Osteoblast (primary cell): ENCODE results near the gene CTBP2. TPM values are rescaled to one million over a fixed set of nuclear protein-coding genes. Genes with fewer than 3 reads are reported as not detected.

Source experiments
- DNase-seq: peaks from one replicate; pipeline ENCODE4 v3.0.0; 2011; ENCODE audit warnings: low spot score, mixed read lengths; ENCODE audit not compliant: insufficient read length; ENCODE audit errors: missing footprints
- H2AFZ ChIP-seq: 2 replicates; pipeline ENCODE4 v1.6.0; 2011; ENCODE audit warnings: mild to moderate bottlenecking, low read length
- H3K27ac ChIP-seq: 2 replicates; pipeline ENCODE4 v1.5.1; 2011; ENCODE audit warnings: mild to moderate bottlenecking, low read depth, low read length, moderate library complexity
- H3K27me3 ChIP-seq: 2 replicates; pipeline ENCODE4 v1.6.0; 2012; ENCODE audit warnings: mild to moderate bottlenecking, control low read depth, inconsistent platforms, low read length, moderate library complexity; ENCODE audit not compliant: insufficient read depth
- H3K36me3 ChIP-seq: 2 replicates; pipeline ENCODE4 v1.5.1; 2011; ENCODE audit warnings: mild to moderate bottlenecking, low read length, control low read depth, moderate library complexity; ENCODE audit not compliant: insufficient read depth
- H3K4me1 ChIP-seq: 2 replicates; pipeline ENCODE4 v1.5.1; 2011; ENCODE audit warnings: mild to moderate bottlenecking, low read length, control low read depth, moderate library complexity; ENCODE audit not compliant: insufficient read depth
- H3K4me2 ChIP-seq: 2 replicates; pipeline ENCODE4 v1.6.0; 2011; ENCODE audit warnings: mild to moderate bottlenecking, low read length; ENCODE audit not compliant: insufficient read depth
- H3K4me3 ChIP-seq: fragments of 200-600 bp; sonication (generic); 3 replicates; pipeline ENCODE4 v1.5.1; 2012; ENCODE audit warnings: mild to moderate bottlenecking, low read length, inconsistent platforms; ENCODE audit not compliant: insufficient read depth
- H3K79me2 ChIP-seq: 2 replicates; pipeline ENCODE4 v1.6.0; 2012; ENCODE audit warnings: mild to moderate bottlenecking, low read length, control low read depth, inconsistent platforms; ENCODE audit not compliant: insufficient read depth
- H3K9me3 ChIP-seq: 2 replicates; pipeline ENCODE4 v1.5.1; 2011; ENCODE audit warnings: low read depth, low read length, control low read depth
- H4K20me1 ChIP-seq: 2 replicates; pipeline ENCODE4 v1.6.0; 2012; ENCODE audit warnings: mild to moderate bottlenecking, low read length, control low read depth; ENCODE audit not compliant: insufficient read depth
- total RNA-seq: library from RNA; depleted of rRNA; stranded (reverse); fragments of >200 nt; gene quantifications from 2 replicates; pipeline ENCODE4 v1.2.3, GENCODE V29; 2012
- TF ChIP-seq, protein P1 (sequence below): IDR thresholded peaks from 2 replicates; pipeline ENCODE4 v1.5.1; 2011; ENCODE audit warnings: mild to moderate bottlenecking, low read depth, low read length, moderate library complexity; ENCODE audit errors: extremely low read depth

The CTBP2 gene
- total RNA-seq, 1 donor, result 65.9 TPM

DNA sequence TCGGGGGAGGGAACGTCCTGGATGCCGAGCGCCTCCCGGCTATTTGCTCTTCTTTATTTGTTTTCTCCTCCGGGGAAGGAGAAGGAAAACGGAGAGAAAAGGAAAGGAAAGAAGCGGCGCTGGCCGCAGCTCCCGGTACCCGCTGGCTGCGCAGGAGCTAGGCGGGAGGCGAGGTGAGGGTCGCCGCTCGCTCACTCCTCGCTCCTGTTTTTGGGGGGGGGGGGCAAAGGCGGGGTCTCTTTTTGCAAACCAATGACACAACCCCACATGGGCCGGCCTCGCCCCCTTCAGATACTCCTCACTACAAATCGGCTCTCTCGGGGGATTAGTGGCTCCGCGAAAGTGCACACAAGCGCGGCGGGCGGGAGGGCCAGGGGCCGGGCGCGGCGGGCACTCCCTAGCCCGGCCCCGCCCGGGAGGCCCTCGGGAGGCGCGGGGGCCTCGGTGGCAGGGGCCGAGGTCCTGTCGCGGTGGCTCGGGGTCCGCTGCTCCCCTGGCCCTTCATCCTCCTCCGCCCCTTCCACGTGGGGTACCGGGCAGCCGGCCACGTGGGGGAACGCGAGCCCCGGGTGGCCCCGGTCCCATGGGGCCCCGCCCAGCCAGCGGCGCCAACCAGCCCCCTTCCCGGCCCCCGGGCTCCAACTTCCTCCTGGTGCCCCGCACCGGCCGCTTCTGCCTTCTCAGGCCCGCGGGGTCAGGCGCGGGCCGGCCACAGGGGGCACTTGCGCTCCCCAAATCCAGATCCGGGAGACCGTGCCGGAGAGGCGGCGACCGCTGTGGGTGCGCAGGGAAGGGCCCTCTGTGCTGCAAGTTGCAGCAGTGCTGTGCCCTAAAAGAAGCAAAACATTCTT is 718 bp upstream of the CTBP2 start:
- H3K36me3 ChIP-seq, result no peaks in the 10 kb centered on the region
- no peaks in the 10 kb centered on the region for H3K9me3 ChIP-seq

GRCh38 chr10:125159486-125159931 is 854 bp downstream of the CTBP2 start:
- no peaks in the 10 kb centered on the region for H3K27me3 ChIP-seq
- H4K20me1 ChIP-seq, result peaks cover 12% of the 10 kb centered on the region
- peak overlapping the region; percentile 80 for H3K4me3 ChIP-seq
- peaks cover 45% of the 10 kb centered on the region for H3K79me2 ChIP-seq
- H3K9me3 ChIP-seq, result no peaks in the 10 kb centered on the region
- H3K36me3 ChIP-seq, result no peaks in the 10 kb centered on the region
- peak; percentile 92 for DNase-seq
- TF ChIP-seq, protein P1, sequence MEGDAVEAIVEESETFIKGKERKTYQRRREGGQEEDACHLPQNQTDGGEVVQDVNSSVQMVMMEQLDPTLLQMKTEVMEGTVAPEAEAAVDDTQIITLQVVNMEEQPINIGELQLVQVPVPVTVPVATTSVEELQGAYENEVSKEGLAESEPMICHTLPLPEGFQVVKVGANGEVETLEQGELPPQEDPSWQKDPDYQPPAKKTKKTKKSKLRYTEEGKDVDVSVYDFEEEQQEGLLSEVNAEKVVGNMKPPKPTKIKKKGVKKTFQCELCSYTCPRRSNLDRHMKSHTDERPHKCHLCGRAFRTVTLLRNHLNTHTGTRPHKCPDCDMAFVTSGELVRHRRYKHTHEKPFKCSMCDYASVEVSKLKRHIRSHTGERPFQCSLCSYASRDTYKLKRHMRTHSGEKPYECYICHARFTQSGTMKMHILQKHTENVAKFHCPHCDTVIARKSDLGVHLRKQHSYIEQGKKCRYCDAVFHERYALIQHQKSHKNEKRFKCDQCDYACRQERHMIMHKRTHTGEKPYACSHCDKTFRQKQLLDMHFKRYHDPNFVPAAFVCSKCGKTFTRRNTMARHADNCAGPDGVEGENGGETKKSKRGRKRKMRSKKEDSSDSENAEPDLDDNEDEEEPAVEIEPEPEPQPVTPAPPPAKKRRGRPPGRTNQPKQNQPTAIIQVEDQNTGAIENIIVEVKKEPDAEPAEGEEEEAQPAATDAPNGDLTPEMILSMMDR, result no peak
- peak overlapping the region; percentile 23 for H3K4me2 ChIP-seq
- peak overlapping the region; percentile 56 for H3K27ac ChIP-seq
- H3K4me1 ChIP-seq, result peaks cover 29% of the 10 kb centered on the region
- no peak overlapping the region for H2AFZ ChIP-seq

More for the DNA sequence above, 718 bp upstream of the CTBP2 start:
- Histone ChIP-seq H3K4me1 (peaks cover 26% of the 10 kb centered on the region), H3K27ac (peak overlapping the region; percentile 48), H2AFZ (peak overlapping the region; percentile 86), H3K79me2 (peaks cover 29% of the 10 kb centered on the region), H3K4me2 (peak overlapping the region; percentile 87), H3K4me3 (peak overlapping the region; percentile 80), H3K27me3 (no peaks in the 10 kb centered on the region), H4K20me1 (peaks cover 12% of the 10 kb centered on the region)
- TF ChIP-seq, protein P1, result peak; percentile 37
- DNase-seq, result peak; percentile 99

DNA sequence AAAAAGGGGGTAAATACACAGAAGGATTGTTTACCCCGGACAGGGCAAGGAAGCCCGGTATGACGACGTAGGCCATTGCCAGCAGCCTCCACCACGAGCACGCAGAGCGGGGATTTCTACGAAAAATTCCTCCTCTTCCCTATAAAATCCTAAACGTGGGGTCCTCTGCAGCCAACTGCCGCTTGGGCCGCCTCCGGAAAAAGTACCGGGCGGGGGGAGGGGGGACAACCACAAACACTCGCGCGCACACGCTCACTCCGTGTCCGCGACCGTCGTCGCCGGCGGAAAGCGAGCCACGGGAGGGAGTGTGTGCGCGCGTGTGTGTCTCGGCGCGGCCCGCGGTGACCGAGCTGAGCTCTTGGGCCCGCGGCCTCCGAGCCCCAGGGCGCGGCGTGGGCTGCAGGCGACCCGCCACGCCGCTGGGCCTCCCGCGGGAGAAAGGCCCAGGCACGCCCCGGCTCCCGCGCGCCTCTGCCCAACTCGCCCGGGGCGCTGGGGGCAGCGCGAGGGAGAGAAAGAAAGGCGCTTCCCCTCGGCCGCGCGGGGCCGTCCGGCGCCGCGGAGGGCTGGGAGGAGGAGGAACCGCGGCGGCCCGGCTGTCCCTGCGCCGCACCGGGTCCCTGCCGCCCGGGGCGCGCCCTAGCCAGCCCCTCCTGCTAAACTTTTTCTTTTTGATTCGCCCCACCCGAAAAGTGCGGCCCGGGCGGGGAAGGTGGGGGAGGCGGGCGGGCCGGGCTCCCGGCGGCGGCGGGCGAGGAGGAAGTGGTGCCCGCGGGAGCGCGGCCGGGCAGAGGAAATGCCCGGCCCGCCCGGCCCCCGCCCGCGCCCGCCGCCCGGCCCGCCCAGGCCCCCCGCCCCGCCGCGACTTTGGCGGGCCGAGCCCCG is 1.5 kb downstream of the CTBP2 start:
- peaks cover 35% of the 10 kb centered on the region for H3K4me1 ChIP-seq
- no peaks in the 10 kb centered on the region for H3K9me3 ChIP-seq
- peaks cover 51% of the 10 kb centered on the region for H3K79me2 ChIP-seq
- peak overlapping the region; percentile 85 for H3K4me3 ChIP-seq
- H3K27me3 ChIP-seq, result no peaks in the 10 kb centered on the region
- peak overlapping the region; percentile 23 for H2AFZ ChIP-seq
- peak; percentile 95 for DNase-seq
- H4K20me1 ChIP-seq, result peaks cover 12% of the 10 kb centered on the region
- H3K4me2 ChIP-seq, result peak overlapping the region; percentile 93
- TF ChIP-seq, protein P1, result no peak
- peak overlapping the region; percentile 62 for H3K27ac ChIP-seq
- H3K36me3 ChIP-seq, result no peaks in the 10 kb centered on the region

DNA sequence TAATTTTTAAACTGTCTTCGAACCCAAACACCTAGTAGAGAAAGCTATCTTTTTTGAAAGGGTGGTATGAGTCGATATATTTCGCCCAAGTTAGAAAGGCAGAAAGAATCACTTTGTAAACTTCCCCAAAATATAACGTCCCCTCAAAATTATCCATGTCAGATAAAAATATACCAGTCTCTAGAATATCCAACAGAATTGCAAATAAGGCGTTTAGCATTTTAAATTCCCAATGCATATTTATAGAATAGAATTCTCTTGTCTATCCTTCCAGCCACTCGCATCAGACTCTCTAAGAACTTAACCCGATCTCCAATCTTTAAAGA is 2.1 kb downstream of the CTBP2 start:
- TF ChIP-seq, protein P1, result no peak
- Histone ChIP-seq H4K20me1 (peaks cover 17% of the 10 kb centered on the region), H3K4me2 (peak overlapping the region; percentile 93), H2AFZ (peak overlapping the region; percentile 23), H3K4me1 (peaks cover 41% of the 10 kb centered on the region), H3K4me3 (peak overlapping the region; percentile 85), H3K79me2 (peaks cover 57% of the 10 kb centered on the region), H3K27me3 (no peaks in the 10 kb centered on the region), H3K36me3 (no peaks in the 10 kb centered on the region), H3K27ac (peak overlapping the region; percentile 62), H3K9me3 (no peaks in the 10 kb centered on the region)
- DNase-seq, result no peak
